NCI-H2171 (cell line): Measurements from ENCODE around the gene AFAP1L2.
"Not testable (repeated sequence)": the region's sequence is repeated elsewhere in the genome, so short reads cannot be mapped to it uniquely, and the experiment has no call there.

Experiments used
- DNase-seq: peaks from one replicate; lab custom pipeline; 2025; lab: John Stamatoyannopoulos, UW

Gene AFAP1L2

DNA sequence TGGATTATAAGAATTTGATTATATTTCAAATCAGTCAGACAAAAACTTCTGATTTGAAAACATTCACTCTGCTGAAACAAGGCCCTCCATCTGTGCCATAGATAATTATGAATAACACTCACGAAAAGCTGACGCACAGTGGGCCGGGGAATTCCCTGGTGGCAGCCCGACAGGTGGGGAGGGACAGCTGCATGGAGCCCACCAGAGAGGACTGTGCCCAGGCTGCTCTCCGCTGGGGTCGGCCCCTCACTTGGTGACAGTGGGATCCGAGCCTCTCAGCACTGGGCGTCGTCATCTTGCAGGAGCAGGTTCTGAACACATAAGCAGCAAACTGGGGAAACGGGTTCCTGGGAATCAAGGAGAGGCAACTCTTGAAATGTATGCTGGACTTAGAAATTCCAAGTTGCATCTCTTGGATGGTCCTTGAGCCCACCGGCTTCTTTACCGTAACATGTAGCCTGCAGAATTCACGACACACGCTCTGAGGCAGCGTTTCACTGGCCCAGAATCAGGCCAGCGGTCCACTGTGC, 41.4 kb downstream of the AFAP1L2 start:
- DNase-seq, result no peak

- no peak for DNase-seq
Observed at GRCh38 chr10:114359953-114360345, 44.4 kb downstream of the AFAP1L2 start.

- no peak for DNase-seq
Observed at GRCh38 chr10:114359041-114359952, 45.0 kb downstream of the AFAP1L2 start.

DNA sequence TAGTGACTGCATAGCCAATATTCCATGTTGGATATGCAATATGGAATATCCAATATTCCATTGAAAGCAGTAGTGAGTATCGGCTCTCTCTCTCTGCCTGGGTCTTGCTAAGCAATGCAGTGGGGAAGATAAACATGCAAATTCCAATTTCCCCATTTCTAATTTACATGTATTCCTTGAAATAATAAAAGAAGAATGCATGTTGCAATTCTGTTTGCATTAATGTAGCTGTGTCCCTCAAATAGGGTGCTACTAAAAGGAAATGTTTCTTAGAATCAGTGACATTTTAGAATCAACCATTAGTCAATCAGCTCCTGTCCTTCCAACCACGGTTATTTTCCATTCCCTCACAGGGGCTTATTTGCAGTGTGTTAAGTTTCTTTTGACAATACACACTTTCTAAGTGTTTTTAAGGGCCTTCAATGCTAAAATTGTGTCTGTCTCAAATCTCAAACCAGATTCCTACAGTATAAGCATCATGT, 46.7 kb downstream of the AFAP1L2 start:
- no peak for DNase-seq

GRCh38 chr10:114356751-114357514, 47.4 kb downstream of the AFAP1L2 start:
- DNase-seq, result no peak

- no peak for DNase-seq
Observed at GRCh38 chr10:114356126-114356525, 48.2 kb downstream of the AFAP1L2 start.

GRCh38 chr10:114353383-114353782, 50.9 kb downstream of the AFAP1L2 start:
- no peak for DNase-seq

GRCh38 chr10:114352653-114353298, 51.5 kb downstream of the AFAP1L2 start:
- DNase-seq, result no peak

DNA sequence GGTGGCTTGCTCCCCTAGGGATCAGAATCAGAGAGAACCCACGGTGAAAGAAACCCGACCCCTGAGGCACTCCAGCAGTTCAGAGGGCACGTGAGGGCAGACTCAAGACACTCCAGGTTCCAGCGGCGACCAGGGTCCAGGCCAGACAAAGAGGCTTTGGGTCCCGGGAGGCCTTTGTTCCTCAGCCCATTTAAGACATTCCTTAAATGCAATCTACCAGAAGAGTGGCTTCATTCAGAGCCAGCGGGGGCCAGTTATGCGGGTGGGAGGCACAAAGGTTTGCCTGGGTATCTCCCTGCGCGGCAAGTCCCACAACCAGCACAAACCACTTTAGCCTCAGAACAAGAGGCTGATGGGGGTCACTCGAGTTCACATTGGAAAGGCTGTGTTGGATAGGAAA, 53.6 kb downstream of the AFAP1L2 start:
- DNase-seq, result no peak

DNA sequence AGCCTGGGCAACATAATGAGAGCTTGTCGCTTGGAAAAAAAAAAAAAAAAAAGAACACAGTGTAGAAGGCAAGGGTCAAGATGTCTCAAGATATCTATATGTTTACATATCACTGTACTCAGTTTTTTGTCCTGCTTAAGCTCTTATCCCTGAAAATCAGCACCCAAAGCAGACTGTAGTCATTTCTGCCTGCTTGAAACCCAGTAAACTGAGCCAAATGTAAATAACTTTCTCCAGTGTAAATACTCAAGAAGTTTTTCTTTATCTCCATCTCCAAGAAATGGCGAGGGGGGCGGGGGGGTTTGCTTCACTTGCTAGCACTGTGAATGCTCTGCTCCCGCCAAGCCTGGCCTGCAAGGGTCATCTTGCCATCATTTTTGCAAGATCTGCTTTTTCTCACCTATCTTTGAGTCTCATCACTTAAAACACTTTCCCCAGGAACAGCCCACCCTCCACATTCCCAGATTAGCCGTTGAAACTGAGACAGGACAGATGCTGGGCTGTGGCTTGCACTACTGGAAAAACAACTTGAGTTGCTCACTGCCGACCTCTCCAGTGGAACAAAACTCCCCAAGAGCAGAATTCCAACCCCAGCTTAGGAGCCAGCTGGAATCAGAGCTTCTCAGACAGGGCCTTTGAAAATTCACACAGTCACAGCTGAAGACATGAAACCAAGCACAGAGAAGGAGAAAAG, 54.6 kb downstream of the AFAP1L2 start:
- DNase-seq, result no peak

GRCh38 chr10:114349071-114349470, 55.2 kb downstream of the AFAP1L2 start:
- DNase-seq, result not testable (repeated sequence)

- DNase-seq, result no peak
Observed at GRCh38 chr10:114347791-114348190, 56.5 kb downstream of the AFAP1L2 start.

- no peak for DNase-seq
Observed at GRCh38 chr10:114347241-114347640, 57.1 kb downstream of the AFAP1L2 start.

DNA sequence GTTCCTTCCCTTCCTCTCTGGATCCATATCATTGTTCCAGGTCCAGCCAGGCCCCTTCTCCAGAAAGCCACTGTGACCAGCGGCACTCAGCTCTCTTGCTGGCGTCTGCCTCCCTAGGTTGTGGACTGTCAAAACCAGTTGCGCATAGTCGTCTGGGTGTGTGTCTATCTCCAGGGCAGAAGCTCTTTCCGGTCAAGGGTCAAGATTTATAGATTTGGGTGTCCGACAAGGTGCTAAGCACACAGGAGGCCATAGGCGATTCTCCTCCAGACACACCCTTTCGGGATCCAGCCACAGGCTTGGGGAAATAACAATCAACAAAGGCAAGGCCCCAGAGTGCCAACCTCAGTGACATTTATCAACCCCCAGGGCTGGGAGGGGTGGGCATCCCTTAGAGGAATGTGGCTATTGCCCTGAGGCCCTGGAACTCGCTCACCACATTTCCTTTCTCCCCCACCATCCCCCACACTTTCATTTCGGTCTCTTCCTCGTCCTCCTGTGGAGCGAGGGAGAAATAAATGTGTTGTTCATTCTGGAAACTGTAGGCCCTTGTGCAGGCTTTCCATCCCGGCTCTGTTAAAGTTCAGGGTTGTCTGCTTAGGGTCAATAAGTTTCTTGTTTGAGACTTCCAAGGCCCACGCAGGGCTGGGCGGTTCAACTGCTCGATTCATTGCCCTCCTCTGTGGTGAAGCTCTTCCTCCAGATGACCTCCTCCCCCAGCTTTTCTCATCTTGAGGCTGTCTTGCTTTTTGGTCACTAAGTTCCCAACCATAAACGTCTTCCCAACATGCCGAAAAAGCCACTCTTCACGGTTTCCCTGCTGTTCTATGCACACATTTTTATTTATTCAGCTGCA, 57.9 kb downstream of the AFAP1L2 start:
- no peak for DNase-seq

DNA sequence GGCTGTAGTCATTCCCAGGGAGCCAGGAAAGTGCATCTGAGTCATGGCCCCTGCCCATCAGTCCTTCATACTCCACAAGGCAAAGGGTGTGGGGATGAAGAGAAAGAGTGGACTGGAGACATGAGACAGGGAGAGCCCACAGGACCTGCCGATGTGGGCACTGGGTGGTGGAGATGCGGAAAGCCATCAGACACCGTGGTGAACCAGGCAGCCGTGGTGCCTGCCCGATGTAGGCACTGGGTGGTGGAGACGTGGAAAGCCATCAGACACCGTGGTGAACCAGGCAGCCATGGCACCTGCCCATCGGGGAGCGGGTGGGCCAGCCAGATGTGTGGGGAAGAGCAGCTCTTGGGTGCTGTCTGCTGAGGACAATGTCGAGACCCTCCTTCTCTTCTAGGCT, 58.6 kb downstream of the AFAP1L2 start:
- no peak for DNase-seq

DNA sequence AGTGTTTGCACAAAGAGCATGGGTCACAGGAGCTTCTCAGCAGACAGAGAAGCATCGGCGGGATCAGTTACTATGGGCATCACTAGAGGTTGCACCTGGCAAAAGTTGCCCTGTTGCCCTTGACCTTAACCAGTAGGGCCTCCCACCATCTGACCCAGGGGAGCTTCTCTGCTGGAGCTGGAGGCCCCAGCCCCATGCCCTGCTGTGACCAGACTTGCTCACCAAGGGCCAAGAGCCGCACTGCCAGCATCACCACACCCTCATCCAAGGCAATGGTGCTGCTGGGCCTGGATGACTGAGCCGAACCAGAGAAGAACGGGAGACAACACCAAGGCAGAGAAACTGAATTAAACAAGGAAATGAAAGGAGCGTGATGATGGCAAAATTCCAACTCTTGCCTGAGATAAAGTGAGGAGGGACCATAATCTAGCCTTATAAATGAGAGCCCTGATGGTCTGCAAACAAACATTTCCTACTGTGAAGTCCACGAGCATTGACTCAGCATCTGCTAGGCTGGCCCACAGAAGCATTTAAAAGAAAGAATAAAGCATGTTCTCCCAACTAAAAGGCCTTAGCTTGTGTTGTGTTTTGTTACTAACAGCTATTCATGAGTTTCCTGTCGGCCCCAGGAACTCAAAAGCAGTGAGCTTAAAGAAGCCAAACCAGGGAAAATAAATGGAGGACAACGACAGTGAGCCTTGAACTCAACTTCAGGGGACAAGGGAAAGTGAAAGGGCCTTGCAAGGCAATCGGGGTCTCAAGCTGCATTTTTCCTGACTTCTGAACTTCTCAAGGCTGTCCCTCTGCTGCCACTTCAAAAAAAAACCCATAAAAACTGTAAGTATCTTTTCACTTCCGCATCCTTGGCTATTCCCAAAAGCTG, 60.4 kb downstream of the AFAP1L2 start:
- DNase-seq, result no peak

DNA sequence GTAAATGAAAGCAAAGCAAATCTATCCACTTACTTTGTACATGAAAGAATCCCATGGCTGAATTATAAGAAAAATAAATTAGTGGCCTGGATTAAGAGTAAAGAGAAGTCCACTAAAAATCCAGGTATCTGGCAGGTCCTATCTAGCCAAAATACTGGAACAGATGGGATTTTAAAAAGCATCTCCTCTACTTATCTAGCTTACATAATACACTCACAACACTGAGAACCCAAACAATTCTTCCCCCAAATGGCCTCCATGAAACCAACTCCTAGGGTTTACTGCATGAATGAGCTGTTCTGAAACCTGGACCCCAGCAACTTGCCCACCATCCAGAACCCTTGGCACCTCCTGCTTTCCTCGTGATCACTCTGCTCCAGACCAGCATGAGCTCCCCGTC, 61.3 kb downstream of the AFAP1L2 start:
- DNase-seq, result no peak

GRCh38 chr10:114340816-114341215, 63.5 kb downstream of the AFAP1L2 start:
- no peak for DNase-seq
